GOT3 (cell line): Measurements from ENCODE around the gene PURA.
A peak's percentile ranks its signal among the peaks of the same experiment; 100 is the strongest.
"Not testable (repeated sequence)": the region's sequence is repeated elsewhere in the genome, so short reads cannot be mapped to it uniquely, and the experiment has no call there.

Experiments used
- DNase-seq: peaks from one replicate; lab custom pipeline; 2025; ENCODE audit warnings: mixed read lengths; lab: John Stamatoyannopoulos, UW

Gene PURA

DNA sequence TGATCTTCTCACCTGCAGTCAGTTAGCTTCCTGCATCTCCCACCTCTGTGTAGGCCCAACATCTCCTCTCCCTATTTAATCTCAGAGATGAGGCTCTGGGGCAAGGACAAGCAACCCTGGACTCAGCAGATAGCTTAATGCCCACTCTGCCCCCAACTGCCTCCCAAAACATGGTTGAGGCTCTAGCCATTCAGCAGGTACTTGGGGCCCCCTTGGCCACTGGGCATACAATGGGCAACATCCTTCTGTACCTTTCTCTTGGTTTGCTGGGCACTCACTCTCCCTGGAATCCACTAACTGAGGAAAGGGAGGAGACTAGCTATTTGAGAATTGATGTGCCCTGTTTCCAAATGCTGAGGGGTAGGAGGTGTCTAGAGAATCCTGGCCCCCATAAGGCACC lies 21.2 kb downstream of the PURA start:
- DNase-seq = no peak

DNA sequence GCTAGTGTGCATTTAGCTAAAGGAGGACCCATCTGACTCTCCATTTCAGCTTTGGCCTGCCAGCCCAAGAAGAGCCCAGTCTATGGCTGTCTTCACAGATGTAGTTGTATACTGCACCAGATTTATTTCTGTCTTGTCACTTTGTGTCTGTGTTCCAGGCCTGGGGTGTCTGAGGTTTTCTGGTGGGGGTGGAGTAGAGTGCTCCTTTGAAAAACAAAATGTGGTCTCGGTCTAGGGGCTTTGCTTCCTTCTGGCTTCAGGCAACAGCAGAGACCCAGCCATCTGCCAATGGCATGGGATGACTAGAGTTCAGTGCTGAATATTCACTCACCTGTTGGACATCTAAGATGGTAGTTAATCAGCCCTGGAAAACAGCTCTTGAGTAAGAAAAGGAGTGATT lies 22.7 kb downstream of the PURA start:
- DNase-seq = no peak

DNA sequence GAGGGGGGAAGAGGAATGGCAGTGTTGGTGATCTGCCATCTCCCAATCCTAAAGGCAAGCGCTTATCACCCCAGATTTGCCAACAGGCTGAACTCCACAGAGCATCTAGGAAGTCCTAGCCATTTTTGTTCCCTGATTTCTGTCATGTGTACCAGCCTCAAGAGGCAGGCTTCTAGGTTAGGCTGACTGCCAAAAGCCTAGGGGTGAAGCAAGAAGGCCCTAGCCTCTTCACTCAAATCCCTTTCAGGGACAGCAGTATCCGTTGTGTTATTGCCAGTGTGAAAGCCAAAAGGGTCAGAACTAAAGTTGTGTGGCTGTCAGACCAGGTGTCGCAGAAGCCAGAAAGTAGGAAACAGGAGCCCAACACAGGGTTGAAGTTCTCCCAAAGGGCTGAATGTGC lies 26.5 kb downstream of the PURA start:
- no peak for DNase-seq

DNA sequence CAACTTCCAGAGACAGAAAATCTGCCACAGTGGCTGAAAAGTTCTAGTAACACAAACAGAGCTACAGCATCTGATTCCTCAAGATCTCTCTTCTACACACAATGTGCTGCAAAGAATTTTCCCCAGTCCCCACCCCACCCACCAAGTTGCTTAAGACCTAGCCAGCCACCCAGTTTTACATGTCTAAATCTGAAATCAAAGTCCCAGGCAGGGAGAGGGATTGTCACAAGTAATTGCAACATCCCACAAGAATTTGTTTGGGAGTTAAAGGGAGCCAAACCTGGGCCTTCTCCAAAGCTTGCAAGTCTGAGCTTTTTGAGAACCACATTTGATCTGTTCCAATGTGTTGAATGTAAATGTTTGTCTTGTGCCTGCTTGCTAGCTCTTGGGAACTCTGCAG lies 27.3 kb downstream of the PURA start:
- DNase-seq = no peak

DNA sequence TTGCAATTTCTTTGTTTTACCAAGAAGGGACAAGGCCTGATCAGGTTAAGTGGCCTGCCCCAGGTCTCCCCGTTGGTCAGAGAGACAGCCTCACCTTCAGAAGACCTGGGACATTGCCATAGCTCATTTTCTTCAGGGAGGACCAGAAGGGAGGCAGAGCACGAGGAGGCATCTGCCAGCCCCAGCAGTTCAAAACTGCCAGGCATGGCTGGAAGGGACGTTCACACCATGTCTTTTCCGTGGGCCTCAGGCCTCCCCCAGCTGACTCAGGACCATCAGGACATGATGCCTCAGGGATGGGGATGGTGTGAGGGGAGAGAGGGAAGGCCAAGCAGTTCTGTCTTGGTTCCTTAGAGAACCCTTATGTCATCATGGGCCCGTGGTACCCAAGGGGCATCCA lies 28.3 kb downstream of the PURA start:
- no peak for DNase-seq

DNA sequence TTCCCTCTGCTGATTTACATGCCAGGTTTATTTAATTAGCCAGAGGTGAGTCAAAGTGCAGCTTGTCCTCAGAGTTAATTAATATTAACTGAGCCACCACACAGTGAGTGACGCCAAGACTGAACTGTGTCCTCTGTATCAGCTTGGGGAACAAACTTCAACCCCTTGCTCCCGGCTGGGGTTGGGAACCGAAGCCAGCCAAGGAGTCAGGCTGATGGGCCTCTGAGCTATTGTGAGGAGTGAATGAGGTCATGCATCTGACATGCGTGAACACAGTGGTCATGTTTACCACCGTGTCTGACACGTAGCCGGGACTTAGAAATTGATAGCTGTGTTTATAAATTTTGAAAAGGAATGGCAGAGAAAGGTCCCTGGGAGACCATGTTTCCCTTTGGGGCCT lies 28.9 kb downstream of the PURA start:
- DNase-seq = no peak

DNA sequence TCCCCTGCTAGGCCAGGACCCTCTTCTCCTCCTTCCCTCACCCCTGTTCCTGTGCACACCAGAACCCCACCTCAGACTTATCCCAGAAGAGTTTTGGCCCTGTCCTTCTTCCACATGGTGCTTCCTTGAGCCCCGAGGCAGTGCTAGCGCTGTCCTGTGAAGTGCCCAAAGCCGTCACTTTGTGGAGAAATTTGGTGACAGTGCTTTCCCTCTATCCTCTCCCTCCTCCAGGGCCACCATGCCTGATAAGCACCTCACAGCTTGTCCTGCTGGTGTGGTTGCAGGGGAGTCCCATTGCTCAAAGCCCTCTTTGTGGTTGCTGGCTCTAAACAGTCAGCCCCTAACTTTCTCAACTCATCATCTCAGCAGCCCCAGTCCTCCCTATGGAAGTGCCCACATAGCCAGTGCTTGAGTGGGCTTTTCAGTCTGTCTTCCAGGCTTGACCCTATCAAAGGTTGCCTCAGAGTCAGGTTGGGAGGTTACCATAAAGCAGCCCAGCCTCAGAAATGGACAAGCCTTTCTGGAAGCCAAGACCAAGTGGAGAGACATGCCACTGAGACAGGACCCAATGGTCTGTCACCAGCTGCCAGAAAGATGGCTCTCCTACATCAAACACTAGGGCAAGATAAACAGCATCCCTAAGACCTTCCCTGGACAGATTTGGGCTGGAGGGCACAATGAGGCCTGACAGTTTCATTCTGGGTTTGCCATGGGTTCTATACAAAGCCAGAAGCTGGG lies 29.8 kb downstream of the PURA start:
- DNase-seq = no peak

DNA sequence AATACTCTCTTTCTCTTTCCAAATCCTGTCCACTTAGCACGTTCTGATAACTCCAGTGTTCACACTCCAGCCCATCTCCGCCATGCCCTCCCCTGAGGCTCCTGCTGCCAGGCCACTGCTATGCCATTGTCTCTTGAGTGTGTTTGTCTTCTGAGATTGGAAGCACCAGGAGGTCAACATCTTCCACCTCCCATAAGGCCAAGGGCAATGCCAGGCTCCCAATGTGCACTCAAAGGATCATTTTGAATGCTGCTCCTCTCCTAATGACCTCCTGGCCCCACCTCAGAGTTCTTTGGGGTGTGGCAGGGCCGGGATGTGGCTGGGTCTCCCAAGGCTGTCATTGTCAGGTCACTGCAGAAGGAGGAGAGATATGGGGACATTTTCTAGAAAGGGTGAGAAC lies 31.3 kb downstream of the PURA start:
- DNase-seq = no peak

DNA sequence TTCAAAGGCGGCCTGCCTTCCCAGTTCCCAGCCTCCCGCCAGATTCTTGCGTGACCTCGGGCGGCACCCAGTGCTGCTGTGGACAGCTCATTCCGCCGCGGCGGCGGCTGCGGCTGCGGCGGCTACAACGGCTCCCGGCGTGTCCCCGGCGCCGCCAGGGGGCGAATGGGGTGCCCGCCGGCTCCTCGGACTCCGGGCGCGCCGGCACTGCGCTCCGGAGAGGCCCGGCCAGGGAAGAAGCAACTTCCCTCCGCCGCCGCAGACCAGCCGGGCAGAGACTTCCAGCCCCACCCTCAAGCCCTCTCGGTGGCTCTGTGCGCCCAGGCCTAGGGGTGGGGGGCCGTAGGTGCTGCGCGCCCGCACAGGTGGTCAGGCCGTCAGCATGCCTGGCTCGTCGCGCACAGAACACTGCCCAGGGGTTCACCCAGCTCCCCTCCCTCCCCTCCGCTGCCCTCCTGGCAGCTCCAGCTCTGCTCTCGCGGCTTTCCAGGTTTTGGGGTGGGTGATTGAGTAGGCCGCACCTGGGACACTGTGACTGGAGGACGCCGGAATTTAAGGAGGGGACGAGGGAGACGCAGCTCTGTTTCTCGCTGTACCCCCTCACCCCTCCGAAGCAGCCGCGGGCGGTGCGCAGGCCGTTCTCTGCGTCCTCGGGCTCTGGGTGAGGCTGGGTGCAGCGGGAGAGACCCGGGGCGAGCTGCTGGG lies 32.1 kb downstream of the PURA start:
- peak; percentile 74 for DNase-seq

DNA sequence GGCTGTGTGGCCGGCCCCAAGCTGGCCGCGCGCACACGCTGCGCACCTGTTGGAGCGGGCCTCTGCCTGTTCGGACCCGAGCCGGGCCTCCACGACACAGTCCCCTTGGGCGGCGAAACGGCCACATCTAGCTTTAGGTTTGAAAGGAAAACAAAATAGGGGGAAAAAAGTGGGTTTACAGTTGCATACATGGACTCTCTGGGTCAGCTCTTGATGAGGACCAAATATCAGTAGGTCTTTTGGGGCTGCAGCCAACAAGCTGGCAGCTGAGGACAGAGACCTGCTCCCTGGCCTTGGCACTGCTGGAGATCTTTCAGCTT lies 32.6 kb downstream of the PURA start:
- DNase-seq = no peak

DNA sequence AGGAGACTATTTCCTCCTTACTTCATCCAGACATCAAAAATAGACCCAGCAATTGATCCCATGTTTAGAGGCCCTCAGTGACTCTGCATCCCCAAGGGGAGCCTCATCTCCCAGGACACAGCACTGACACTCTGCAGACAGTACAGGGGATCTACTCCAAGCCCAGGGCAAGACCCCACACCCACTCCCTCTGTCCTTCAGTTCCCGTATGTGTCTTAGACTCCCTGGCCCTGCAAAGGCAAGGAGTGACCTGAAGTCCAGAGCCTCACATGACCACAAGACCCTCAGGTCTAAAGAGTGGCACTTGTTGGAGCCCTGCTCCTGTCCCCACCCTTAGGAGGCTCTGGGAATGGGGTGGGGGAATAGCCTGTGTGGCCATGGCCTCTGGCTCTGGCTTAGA lies 33.6 kb downstream of the PURA start:
- DNase-seq = no peak

DNA sequence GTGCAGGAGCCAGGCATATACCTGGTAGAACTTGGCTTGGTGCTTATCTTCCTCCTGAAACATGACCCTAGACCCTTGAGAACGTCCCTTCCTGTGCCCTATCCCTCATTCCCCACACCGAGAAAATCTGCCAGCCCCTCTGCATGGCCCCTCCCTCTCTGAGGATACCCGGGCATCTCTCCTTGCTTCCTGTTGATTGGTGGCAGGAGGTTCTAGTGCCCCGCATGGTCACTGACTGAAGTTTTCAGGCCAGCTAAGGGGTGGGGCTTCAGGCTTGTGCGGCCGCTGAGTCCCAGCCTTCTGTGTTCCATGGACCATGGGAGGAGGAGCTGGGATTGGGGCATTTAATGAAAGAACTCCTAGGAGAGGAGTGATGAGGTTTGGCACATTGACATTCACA lies 34.6 kb downstream of the PURA start:
- DNase-seq = no peak

DNA sequence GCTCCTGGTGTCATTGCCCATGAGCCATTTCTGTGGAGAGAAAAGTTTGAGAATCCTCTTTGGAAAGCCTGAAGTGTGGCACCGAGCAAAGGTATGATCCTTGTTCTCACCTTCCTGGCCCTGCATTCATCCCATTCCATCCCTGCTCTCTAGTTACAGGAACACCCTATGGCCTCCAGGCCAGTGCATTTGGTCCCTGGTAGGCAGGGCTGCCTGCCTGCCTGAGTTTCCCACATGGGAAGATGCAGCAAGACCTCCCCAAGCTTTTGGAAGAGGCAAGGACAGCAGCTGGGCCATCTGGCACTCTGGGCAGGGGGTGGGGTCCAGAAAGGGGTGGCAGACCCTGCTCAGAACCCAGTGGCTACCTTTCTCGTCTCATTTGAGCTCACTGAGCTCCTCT lies 36.3 kb downstream of the PURA start:
- no peak for DNase-seq

DNA sequence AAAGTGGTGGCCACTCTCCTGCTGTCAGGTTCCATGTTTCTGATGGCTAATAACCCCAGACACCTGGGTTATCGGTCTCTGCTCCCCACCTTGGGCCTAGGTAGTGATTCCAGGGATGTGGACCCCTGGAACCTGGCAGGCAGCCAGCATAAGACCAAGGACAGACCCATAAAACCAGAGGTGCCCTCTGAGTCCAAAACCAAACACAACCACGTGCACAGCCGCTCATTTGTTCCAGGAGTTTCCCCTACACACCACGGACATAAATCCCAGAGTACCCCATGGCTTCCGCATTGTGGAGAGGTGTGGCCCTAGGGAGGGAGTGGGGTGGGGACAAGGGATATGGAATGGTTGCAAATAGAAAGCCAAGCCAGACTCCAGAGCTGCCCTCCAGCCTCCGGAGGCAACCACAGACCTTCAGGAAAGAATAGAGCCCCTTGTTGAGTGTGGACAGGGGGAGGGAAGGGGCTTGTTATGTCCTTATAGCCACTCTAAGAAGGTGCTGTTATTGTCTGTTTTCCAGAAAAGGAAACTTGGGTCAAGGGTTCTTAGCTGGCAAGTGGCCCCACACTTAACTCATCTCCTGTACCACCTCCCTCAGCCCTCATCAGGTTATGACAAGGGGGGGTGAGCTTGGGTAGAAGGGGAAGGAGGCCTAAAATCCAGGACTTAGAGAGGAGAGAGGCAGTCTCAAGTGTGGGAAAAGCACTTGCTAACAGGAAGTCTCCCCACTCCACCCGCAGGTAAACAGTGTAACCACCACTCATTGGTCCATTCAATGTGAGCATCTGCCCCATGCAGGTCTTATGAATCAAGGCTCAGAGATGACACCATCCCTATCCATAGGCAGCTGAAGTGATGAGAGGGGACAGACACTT lies 37.5 kb downstream of the PURA start:
- DNase-seq = no peak

DNA sequence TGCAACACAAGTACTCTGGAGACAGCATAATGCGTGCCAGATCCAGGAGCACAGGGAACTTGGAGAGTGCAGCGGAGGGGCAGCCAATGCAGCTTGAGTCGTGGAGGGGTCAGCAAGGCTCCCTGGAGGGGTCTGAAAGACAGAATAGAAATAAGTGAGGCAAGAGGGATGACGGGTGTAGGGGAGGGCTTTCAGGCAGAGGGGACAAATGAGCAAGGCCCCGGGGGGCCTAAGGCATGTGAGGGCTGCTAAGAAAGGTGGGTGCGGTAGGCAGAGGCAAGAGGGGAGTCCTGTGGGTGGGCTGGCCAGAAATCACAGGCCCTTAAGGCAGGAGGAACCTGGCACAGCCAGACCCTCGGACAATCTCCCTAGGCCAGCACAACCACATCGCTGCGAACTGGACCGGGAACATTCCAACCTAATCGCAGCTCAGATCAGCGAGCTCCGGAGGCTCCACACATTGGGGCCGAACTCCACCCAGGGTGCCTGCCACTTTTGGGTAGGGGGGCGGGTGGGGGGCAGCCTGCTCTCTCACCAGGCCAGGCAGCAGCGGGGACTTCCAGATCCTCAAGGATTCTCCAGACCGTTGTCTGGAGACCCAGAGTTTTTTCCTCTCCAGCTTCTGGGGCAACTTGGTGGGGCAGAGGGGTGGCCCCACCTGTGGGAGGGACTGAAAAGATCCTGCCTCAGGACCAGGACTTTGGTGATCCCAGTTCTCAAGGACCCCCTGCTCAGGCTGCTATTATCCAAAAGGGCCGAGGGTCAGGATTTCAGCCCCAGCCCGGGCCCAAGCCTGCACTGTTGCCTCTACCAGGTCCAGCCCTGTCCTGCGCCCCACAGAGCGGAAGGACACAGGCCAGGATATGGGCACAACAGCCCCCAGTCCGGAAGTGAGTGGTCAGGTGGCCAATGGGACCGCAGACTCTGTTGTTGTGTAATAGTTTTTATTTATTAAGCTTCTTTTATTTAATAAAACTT lies 38.4 kb downstream of the PURA start:
- no peak for DNase-seq

DNA sequence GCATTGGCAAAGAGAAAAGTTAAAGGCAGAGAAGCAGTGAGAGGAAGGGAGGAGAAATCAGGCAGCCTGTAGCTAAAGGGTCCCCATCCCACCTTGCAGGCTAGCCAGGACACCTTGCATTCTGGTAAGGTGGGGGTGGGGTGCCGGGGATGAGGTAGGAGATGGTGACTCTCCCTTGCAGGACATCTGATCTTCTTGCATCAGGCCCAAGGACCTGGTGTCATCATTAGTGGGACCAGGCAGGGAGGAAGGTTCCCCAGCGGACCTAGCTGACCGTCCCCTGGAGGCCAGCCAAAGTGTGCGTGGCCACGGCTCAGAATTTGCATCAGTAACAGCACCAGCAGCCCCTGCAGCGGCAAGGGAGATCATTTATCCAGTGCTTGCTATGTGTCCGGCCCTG lies 39.3 kb downstream of the PURA start:
- DNase-seq = no peak

DNA sequence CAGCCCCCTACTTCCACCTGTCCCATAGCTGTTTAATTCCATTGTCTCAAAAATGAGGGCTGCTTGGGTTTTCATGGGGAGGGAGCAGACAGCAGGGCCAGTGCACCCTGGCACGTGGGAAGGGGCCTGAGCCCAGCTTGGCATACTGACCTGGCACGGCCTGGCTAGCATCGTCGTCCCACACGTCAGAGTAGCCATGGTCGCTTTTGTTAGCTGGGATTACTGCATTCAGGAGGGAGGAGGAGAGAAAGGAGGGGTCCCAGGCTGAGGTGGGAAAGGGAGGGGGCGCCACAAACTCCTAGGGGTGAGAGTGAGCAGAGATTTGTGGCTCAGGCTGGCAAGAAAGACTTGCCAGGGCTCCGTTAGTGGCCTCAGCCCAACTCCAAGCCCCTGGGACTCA lies 40.0 kb downstream of the PURA start:
- DNase-seq = no peak

DNA sequence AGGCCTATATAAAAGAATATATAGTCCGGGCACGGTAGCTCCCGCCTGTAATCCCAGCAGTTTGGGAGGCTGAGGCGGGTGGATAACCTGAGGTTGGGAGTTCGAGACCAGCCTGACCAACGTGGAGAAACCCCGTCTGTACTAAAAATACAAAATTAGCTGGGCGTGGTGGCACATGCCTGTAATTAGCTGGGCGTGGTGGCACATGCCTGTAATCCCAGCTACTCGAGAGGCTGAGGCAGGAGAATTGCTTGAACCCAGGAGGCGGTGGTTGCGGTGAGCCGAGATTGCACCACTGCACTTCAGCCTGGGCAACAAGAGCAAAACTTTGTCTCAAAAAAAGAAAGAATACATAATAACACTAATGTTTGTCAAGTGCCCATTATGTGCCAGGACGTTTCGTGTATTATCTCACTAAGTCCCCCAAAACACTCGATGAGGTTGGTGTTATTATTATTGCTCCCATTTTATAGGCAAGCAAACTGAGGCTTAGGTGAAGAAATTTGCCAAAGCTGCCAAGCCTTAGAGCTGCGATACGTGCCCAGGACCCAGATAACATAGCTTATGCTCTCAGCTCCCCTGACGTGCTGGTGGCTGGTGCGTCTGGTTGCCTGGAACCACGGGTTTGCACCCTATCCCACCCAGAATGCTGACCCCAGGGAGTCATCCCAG lies 40.9 kb downstream of the PURA start:
- not testable (repeated sequence) for DNase-seq

DNA sequence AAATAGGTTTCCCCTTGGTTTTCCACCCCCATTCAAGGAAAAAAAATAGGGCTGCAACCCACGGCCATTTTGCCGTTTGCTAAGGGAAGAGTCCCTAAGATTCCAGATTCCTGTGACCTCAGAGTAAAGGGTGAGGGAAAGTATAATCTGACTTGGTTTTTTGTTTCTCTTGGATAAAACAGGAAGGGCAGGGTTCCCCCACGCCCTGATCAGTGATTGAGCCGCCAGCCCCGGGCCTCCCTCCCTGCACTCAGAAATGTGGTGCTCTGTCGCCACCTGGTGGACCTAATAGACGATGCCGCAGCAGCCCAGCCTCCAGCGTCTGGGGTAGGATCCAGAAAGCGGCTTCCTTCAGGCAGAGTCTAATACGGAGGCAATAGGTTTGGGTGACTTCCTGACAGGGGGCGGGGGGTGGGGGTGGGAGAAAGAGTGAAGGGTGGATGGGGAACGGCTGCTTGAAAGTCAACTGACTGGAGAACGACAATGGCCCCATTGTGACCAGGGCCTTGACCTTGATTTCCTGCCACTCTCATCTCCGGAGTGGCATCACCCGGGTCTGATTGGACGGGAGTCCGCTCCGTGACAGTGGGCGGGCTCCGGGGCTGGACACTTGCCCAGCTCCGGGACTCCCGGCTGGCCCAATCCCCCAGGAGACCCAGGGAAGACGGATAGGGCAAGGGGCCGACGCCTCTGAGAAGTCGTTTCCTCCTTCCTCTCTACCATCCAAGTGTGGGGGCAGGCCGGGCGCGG lies 43.3 kb downstream of the PURA start:
- peak; percentile 77 for DNase-seq
